Bronchial smooth muscle cell (primary cell): Measurements from ENCODE around the gene SETDB2. TPM values are rescaled to one million over a fixed set of nuclear protein-coding genes. Genes with fewer than 3 reads are reported as not detected.

ENCODE experiments used
- total RNA-seq: library from RNA; depleted of rRNA; stranded (reverse); fragments of >200 nt; gene quantifications from 2 replicates; pipeline ENCODE4 v1.2.1, GENCODE V29; 2014

SETDB2 gene, protein sequence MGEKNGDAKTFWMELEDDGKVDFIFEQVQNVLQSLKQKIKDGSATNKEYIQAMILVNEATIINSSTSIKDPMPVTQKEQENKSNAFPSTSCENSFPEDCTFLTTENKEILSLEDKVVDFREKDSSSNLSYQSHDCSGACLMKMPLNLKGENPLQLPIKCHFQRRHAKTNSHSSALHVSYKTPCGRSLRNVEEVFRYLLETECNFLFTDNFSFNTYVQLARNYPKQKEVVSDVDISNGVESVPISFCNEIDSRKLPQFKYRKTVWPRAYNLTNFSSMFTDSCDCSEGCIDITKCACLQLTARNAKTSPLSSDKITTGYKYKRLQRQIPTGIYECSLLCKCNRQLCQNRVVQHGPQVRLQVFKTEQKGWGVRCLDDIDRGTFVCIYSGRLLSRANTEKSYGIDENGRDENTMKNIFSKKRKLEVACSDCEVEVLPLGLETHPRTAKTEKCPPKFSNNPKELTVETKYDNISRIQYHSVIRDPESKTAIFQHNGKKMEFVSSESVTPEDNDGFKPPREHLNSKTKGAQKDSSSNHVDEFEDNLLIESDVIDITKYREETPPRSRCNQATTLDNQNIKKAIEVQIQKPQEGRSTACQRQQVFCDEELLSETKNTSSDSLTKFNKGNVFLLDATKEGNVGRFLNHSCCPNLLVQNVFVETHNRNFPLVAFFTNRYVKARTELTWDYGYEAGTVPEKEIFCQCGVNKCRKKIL
- 5.2 and 10.6 TPM in 2 replicates for total RNA-seq

GRCh38 chr13:49443704-49444523 is at the start of gene SETDB2, which contains the start of gene CAB39L:
Gene SETDB2, plus strand, starts transcription at chr13:49444274. Its CDS starts 7,620 bp downstream, at chr13:49451894.
Gene CAB39L, minus strand, starts transcription at chr13:49444064. Its CDS starts 61,154 bp downstream, at chr13:49382910.

GRCh38 chr13:49495783-49496762 is 52.0 kb downstream of the SETDB2 start, which contains the start of gene PHF11:
Gene PHF11, plus strand, starts transcription at chr13:49495953. Its CDS starts 49 bp downstream, at chr13:49496002.

Other genes starting within 250 kb of the SETDB2 start
- gene MLNR, start 223.9 kb upstream of the SETDB2 start, total RNA-seq: not detected in 2 replicates
- gene CDADC1, start 196.3 kb upstream of the SETDB2 start, total RNA-seq: 3.1 and 3.8 TPM in 2 replicates
- 10.7 TPM in 2 replicates for gene CAB39L, start 210 bp upstream of the SETDB2 start, total RNA-seq
- gene PHF11, start 51.7 kb downstream of the SETDB2 start, total RNA-seq: 11.9 and 14.7 TPM in 2 replicates
- gene RCBTB1, start 141.3 kb downstream of the SETDB2 start, total RNA-seq: 24.7 and 28.4 TPM in 2 replicates
- under 0.01 TPM in 1 of 2 replicates, not detected in the other for gene ARL11, start 184.2 kb downstream of the SETDB2 start, total RNA-seq
- gene EBPL, start 247.2 kb downstream of the SETDB2 start, total RNA-seq: 23.5 and 74.6 TPM in 2 replicates